NCI-H1105 treated with DMSO at 0.1 percent for 48 hours (cell line): ENCODE data around the gene PLG.
"Not testable (repeated sequence)": the region's sequence is repeated elsewhere in the genome, so short reads cannot be mapped to it uniquely, and the experiment has no call there.

Experiments
- DNase-seq: peaks from one replicate; lab custom pipeline; 2025; lab: John Stamatoyannopoulos, UW

The PLG gene

DNA sequence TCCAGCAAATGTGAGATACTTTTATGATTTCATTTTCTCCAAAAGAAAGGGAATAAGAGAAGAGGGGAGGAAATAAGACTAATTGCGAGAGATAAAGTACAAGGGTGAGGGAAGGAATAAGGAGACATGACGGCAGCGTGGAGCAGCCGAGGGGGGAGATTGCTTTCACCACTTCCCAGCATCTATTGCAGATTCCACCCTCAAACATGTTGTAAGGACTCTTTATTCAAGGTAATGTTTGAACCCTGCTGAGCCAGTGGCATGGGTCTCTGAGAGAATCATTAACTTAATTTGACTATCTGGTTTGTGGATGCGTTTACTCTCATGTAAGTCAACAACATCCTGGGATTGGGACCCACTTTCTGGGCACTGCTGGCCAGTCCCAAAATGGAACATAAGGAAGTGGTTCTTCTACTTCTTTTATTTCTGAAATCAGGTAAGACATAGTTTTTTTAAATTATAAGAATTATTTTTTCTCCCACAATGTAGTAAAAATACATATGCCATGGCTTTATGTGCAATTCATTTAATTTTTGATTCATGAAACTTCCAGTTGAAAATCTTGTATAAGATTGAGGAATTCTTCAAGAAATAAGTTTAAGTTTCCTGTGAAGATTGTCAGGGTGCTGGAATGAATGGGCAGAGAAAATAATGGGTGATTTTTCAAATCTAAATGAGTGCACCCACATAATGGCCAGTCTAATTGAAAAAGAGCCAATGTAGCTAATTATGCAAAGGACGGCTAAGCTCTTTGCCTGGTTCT lies at the start of gene PLG:
Gene PLG, plus strand, starts transcription at position 327 of the 763 bp plus-strand sequence. Its CDS starts 61 bp downstream, at position 388.
- not testable (repeated sequence) for DNase-seq

DNA sequence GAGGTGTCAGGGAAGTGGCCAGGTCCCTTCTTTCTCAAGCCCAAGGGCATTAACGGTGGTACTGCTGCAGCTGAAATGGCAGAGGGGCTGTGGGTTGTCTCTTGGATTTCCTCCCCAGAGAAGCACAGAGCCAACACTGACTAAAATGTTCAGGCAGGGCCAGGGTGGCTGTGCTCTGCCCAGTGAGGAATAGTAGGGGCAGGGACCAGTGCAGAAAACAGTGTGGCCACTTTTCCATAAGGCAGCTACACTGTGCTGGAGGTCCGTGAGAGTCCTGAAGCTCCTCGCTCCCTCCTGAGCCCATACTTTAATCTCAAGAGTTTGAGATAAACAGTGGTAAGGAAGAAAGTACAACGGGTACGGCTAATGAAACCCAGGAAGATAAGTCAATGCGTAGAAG lies 42.5 kb upstream of the PLG start:
- DNase-seq, result no peak

DNA sequence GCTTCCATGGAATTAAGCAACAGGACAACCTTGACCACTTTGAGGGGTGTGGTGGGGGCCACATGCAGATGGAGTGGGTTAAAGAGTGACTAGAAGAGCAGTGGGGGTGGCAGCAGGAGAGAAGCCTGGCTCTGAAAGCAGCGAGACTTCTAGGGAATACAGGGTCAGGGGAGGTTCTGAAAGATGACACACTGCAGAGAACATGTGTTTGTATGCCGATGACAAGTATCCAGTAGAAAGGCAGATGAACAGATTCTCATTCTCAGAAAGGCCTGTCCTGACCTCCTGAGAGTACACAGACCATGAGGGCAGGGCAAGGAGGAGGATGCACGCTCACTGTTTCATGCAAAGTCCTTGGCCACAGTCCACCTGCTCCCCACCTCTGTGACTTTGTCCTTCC lies 40.8 kb upstream of the PLG start:
- DNase-seq, result no peak

DNA sequence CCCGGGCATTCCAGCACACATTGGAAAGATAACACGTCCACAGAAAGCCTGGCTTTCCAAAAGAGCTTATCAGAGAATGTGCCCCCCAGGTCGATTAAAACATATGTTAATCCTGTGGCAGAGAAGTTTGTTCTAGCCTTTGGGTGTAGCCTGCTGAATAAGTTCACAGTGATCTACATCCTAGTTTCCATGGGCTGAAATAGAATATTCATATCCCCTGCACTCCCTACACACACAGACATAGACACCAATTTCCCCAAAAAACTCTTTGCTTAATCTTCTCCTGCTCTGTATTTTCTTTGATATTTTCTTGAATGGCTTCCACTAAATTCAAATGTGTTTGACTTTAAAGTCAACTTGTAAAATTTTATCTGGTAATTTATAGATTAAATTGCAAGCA lies 39.6 kb upstream of the PLG start:
- DNase-seq, result no peak

DNA sequence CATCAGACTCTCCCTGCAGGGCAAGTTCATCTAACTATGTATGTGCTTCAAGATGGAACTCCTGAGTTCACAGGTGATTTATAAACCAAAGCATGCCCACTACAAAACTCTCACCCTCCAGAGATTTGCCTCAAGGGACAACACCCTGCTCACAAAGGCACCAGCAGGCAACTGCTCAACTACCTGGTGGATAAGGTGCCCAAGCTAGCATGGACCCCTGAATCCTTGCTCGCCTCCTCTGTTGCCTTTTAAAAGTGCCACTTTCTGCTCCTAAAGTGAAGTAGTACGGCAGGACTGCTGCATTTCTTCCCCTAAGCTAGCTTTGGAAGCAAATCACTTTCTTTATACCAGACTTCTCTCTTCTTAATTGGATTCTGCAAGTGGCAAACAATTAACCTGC lies 39.2 kb upstream of the PLG start:
- DNase-seq, result no peak

DNA sequence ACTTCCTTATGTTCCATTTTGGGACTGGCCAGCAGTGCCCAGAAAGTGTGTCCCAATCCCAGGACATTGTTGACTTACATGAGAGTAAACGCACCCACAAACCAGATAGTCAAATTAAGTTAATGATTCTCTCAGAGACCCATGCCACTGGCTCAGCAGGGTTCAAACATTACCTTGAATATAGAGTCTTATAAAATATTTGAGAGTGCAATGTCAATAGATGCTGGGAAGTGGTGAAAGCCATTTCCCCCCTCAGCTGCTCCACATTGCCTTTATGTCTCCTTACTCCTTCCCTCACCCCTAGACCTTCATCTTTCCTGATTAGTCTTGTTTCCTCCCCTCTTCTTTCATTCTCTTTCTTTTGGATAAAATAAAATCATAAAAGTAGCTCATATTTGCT lies 37.8 kb upstream of the PLG start, which contains the start of gene LPA:
Gene LPA, minus strand, starts transcription at position 78 of the 400 bp plus-strand sequence. Its CDS starts 61 bp downstream, at position 17.
- DNase-seq, result not testable (repeated sequence)

DNA sequence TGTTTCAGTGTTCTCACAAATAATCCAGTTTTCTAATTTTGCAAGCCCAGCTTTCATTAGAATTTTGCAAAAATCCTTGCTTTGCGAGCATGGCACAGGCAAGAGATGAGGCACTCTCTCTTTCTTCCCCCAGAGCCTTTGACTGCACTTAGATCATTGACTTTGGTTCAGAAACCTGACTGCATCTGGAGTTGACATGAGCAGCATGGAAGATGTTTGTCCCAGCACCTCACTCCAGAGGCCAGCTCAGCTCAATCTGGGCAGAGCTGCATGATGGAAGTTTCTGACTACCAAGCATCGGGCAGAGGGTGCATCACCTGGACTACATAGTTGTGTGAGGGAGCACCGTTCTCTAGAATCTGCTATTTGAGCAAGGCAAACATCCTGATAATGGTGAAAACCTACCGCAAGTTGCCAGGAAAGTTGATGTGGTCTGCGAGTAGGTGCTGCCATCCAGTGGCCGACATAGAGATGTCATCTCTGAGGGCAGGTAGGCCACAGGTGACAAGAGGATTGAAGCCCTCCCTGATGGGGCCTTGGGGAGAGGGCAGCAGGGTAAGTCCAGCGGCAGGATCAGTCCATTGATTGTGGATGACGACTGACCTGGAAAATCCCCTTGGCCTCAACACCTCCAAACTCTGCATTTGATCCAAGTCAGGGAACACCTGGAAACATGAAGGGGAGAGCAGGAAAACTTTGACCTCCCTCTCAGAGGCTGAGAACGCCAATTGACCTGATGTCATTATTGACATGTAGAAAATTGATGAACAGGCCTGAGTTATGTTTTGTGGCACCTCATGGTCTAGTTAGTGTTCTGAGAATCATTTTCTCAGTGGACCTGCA lies 34.2 kb upstream of the PLG start:
- peak; percentile 80 for DNase-seq

DNA sequence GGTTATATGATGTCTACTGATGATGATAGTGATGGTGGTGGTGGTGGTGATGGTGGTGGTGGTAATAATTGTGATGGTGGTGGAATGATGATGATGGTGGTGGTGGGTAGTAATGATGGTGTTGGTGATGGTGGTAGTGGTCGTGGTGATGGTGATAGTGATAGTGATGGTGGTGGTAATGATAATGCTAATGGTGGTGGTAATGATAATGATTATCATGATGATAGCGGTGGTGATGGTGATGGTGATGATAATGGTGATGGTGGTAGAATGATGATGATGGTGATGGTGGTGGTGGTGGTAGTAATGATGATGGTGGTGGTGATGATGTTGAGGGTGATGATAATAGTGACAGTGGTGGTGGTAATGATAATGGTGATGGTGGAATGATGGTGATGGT lies 33.5 kb upstream of the PLG start:
- no peak for DNase-seq

DNA sequence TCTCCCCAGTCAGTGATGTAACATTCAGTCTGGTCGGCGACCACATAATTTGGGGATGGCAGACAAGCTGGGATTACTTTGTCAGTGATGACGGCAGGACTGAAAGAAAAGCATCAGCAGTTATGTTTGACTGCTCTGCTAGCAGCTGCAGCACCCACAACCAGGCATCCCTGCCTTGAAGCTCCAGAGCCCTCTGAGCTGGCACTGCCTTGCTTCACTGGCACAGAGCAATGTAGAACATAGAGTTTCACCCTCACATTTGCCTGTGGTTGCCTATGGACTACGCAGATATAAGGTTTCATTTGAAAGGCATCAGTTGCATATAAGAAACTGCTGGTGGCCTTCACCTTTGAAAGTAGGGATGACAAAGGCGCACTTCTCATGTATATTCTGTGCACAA lies 25.6 kb upstream of the PLG start:
- DNase-seq, result not testable (repeated sequence)

DNA sequence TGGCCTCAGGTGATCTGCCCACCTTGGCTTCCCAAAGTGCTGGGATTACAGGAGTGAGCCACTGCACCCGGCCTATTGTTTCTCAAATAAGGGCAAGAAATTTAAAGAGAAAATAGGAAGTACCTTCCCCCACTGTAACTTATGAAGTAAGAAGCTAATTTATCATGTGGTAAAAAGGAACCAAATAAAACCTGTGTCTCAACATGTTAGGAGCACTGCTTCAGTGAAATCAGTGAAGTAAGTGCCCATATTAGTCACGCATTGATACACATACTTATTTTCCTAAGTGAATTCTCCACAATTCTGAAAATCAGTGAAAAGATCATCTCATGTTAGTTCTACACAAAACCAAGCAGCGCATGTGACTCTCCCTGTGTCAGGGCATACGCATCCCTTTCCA lies 23.8 kb upstream of the PLG start:
- DNase-seq, result no peak

DNA sequence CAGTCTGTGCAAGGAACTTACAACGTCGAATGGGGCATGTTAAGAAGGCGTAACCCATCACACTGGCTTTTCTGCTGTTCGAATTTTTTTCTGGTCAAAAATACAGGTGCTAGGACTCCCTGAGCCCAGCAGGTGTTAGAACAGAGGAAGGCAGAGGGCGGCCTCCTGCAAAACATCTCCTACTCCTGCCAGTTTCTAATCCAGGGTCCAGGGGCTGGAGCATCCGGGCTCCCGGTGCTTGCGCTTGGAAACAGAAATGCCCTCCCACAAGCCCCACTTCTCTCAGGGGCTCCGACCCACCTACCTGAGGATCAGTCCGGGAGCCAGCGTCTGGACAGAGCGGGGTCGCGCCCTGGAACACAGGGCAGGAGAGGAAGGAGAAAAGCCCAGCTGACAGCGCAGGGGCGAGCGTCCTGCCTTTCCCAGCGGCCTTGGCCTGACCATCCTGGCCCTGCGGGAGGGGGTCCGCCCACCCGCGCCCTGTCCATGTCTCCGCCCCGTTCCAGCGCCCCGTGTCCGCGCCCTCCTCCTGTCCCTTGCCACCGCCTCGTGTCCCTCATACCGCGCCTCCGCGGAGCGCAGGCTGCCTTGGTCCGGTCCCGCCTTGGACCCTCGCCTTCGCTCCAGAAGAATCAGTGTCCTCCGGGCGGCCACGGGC lies 23.2 kb upstream of the PLG start:
- DNase-seq, result no peak

DNA sequence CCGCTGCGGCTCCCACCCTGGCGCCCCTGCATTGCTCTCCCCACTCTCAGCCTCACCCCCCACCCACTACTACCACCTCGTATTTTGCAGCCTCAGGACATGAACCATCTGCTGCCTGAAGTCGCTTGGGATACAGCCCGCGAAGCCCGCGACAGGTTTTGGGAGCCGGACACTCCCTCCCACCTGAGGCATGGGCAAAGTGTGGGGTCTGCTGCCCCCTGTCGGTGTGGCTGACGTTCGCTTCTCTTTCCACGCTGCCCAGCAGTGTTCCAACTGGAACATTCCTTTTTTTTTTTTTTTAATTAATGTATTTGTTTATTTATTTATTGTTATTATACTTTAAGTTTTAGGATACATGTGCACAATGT lies 22.7 kb upstream of the PLG start:
- no peak for DNase-seq

DNA sequence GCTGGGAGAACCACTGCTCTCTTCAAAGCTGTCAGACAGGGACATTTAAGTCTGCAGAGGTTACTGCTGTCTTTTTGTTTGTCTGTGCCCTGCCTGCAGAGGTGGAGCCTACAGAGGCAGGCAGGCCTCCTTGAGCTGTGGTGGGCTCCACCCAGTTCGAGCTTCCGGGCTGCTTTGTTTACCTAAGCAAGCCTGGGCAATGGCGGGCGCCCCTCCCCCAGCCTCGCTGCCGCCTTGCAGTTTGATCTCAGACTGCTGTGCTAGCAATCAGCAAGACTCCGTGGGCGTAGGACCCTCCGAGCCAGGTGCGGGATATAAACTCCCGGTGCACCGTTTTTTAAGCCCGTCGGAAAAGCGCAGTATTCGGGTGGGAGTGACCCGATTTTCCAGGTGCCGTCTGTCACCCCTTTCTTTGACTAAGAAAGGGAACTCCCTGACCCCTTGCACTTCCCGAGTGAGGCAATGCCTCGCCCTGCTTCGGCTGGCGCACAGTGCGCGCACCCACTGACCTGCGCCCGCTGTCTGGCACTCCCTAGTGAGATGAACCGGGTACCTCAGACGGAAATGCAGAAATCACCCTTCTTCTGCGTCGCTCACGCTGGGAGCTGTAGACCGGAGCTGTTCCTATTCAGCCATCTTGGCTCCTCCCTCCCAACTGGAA lies 16.8 kb upstream of the PLG start:
- DNase-seq, result peak; percentile 39

DNA sequence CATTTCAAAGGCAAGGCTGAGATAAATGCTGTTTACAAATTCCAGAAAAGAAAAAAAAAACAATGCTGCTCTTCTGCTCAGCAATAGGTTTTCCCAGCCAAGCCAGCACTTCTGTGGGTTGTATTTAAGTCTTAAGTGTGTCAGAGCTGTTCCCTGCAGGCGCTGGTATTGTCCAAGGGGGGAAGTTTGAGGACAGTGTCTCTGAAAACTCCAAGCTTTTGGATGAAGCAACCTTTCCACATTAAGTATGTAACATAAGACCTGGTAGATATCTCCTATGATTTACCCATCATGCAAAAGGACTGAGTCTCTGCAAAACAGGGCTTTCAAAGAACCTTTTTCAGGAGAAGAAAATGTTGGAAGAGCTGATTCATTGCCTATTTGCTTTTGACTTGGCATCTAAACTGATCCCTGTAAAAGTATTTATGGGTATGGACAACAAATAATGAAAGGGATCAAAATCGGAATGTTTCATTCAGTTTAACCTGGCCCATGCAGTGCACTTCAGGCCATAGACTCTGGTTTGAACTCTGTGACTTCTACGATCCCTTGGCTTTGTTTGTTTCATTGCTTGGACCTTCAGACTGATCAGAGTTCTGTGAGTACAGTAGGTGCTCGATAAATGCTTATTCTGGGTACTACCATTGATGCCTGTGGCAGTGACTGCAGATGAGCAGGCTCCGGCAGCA lies 16.1 kb upstream of the PLG start:
- DNase-seq, result no peak

DNA sequence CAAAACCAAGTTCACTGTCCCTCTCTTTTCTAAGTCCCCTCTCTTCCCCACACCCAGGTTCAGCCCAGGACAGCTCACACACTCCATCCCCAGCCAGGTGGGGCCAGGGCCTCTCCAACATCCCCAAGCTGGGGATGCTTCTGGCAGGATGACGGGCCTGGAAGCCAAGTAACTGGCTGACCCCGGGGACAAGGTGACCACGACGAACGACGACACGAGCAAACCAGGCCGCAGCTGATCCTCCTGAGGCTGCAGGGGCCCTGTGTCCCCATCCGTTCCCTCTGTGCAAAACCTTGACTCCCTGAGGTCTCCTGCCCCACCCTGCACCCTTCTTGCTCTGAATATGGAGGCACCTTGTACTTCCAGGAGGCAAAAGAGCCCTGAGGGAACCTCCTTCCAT lies 11.6 kb upstream of the PLG start:
- no peak for DNase-seq

DNA sequence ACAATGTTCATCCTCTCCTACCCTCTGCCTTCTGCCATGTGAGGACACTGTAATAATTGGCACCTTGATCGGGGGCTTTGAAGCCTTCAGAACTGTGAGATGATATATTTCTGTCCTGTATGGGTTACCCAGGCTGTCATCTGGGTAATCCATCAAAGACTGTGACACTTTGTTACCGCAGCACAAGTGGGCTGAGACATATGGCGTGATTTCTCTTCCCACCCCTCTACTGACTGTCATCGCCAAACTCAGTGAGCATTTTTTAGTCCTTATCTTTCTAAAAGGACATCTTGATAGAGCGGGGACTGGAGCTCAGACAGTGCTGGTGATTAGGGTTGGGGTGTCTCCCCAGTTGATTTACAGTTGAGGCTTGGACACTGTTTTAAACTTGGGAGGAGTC lies 10.4 kb upstream of the PLG start:
- DNase-seq, result no peak

DNA sequence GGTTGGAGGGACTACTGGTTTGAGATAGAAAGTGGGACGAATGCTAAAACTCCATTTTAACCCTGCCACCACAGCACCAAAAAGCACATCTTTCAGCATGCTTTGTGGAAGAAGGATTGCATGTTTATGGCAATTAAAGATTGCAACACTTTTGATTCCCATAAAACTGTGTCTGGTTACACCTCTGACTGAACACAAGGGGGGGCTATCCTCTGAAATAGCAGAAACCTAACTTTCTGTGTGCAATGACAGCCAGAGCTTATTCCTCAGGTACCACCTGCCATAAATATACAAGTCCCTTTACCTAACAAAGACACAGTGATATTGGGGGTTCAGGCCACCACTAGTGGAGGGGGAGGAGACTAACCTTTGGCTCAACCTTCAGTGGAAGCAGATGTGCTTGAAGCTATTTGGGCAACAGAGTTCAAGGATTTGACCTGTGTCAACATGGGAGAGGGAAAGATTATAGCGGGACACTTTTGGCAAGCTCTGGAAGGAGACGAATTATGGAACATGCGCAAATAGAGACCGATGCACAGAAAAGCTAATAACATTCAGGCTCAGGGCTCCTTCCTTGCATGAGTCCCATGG lies 9.6 kb upstream of the PLG start:
- no peak for DNase-seq

DNA sequence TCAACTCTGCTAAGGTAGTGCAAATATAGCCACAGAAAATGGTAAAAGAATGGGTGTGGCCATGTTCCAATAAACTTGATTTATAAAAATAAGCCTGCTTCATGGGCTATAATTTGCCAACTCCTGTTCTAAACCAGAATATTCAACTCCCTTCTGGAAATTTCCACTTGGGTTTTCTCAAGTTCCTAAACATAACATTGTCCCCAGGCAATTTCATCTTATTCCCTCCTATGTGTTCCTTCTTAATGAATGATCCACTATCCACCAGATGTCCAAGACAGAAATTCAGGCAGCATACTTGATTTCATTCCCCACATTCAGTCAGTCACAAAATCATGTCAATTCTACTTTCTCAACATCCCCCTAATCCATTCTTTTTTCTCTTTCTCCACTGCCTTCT lies 7.0 kb upstream of the PLG start:
- not testable (repeated sequence) for DNase-seq

DNA sequence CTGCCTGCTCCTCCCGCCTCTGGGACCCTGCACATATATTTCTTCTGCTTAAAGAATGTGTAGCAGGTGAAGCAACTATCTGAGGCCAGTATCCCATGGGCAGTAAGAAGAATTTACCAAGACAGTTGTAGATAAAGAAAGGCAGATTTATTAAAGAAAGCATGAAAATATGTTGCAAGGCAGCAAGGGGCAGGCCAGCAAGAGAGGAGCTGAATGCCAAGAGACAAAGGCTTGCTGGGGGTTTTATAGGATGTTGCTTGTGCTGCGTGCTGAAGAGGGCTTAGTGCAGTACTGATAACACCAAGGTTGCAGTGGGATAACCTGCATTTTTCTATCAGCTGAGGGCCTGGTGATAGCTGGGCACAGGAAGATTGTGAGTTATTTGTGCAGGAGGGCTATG lies 6.4 kb upstream of the PLG start:
- not testable (repeated sequence) for DNase-seq

DNA sequence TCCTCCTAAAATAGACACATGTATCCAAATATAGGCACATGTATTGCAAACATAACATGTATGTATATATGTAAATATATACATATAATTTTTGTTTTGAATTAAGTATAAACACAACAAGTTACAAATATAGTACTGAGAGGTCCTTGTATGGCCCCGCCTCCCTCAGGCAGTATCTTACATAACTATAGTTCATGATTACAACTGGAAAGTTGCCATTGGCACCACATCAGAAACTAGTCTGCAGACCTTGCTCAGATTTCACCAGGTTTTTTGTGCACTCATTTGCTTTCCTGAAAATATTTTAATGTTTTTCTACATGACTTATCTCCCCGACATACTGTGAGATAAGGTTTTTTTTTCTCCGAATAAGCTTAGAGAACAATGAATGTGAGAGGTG lies 5.2 kb upstream of the PLG start:
- not testable (repeated sequence) for DNase-seq

DNA sequence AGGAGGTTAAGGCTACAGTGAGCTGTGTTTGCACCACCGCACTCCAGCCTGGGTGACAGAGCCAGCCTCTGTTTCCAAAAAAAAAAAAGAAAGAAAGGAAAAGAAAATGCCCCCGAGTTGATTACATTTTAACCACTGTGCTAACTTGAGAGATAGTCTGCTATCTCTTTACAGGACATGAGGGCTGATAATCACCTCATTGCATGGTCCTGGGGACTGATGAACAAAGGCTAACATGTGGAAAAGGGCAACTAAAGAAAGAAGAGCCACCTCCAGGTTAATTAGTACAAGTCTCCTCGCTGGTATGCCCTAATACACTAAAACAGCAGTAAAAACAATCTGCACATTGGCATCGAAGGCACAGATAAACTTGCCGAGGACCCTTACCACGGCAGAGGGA lies 4.2 kb upstream of the PLG start:
- no peak for DNase-seq
